GM18858 (cell line): ENCODE results near the gene MKRN1.
"Not testable (repeated sequence)": the region's sequence is repeated elsewhere in the genome, so short reads cannot be mapped to it uniquely, and the experiment has no call there.

Source experiments
- ATAC-seq: cut with Tn5 transposase; IDR thresholded peaks from one replicate; pipeline ENCODE4 v1.9.1; 2021; ENCODE audit not compliant: unreplicated experiment

MKRN1 gene

GRCh38 chr7:140485500-140486265, 6.4 kb upstream of the MKRN1 start:
- ATAC-seq: no peak

- no peak for ATAC-seq
These were observed 5.7 kb upstream of the MKRN1 start for GRCh38 chr7:140484951-140485499.

- no peak for ATAC-seq
These were observed 5.2 kb upstream of the MKRN1 start for GRCh38 chr7:140484479-140484878.

- no peak for ATAC-seq
These were observed 407 bp upstream of the MKRN1 start for GRCh38 chr7:140479739-140480084.

GRCh38 chr7:140478246-140479061, 851 bp downstream of the MKRN1 start:
- no peak for ATAC-seq

GRCh38 chr7:140476698-140477261, 2.5 kb downstream of the MKRN1 start:
- no peak for ATAC-seq

- ATAC-seq: no peak
These were observed 3.5 kb downstream of the MKRN1 start for GRCh38 chr7:140475747-140476333.

GRCh38 chr7:140463111-140463510, 16.2 kb downstream of the MKRN1 start:
- ATAC-seq: no peak

GRCh38 chr7:140458916-140459315, 20.4 kb downstream of the MKRN1 start:
- ATAC-seq: no peak

- ATAC-seq: no peak
These were observed 21.1 kb downstream of the MKRN1 start for GRCh38 chr7:140458201-140458600.

- no peak for ATAC-seq
These were observed 22.7 kb downstream of the MKRN1 start for GRCh38 chr7:140456551-140457051.

- no peak for ATAC-seq
These were observed 23.6 kb downstream of the MKRN1 start for GRCh38 chr7:140455743-140456142.

- no peak for ATAC-seq
These were observed 24.7 kb downstream of the MKRN1 start for GRCh38 chr7:140454657-140455015.

- ATAC-seq: not testable (repeated sequence)
These were observed 25.3 kb downstream of the MKRN1 start for GRCh38 chr7:140453785-140454656.

GRCh38 chr7:140453273-140453672, 26.0 kb downstream of the MKRN1 start:
- no peak for ATAC-seq

- no peak for ATAC-seq
These were observed 27.6 kb downstream of the MKRN1 start for GRCh38 chr7:140451716-140452115.

GRCh38 chr7:140448781-140449480, 30.4 kb downstream of the MKRN1 start:
- no peak for ATAC-seq

GRCh38 chr7:140447841-140448240, 31.5 kb downstream of the MKRN1 start:
- ATAC-seq: no peak

GRCh38 chr7:140446467-140446866, 32.8 kb downstream of the MKRN1 start:
- no peak for ATAC-seq

- no peak for ATAC-seq
These were observed 37.8 kb downstream of the MKRN1 start for GRCh38 chr7:140441519-140441918.
